Epithelial cell of proximal tubule (primary cell): ENCODE data around the gene AMOTL2. TPM values are rescaled to one million over a fixed set of nuclear protein-coding genes. Genes with fewer than 3 reads are reported as not detected.

Source experiments
- DNase-seq: peaks from one replicate; pipeline ENCODE4 v3.0.0-alpha.2; 2011; ENCODE audit warnings: low read depth
- H3K4me3 ChIP-seq: 2 replicates; pipeline ENCODE4 v1.5.1; 2011; ENCODE audit warnings: low read depth, mild to moderate bottlenecking, low read length
- total RNA-seq: library from RNA; depleted of rRNA; stranded (reverse); fragments of >200 nt; gene quantifications from 2 replicates; pipeline ENCODE4 v1.2.3, GENCODE V29; 2015
- TF ChIP-seq, protein P1 (sequence below): conservative IDR thresholded peaks from 2 replicates; pipeline ENCODE4 v1.5.1; 2012; ENCODE audit warnings: low read depth, mild to moderate bottlenecking, low read length

AMOTL2 gene
- total RNA-seq, 1 donor from 2014 or later, result 98.7 TPM

DNA sequence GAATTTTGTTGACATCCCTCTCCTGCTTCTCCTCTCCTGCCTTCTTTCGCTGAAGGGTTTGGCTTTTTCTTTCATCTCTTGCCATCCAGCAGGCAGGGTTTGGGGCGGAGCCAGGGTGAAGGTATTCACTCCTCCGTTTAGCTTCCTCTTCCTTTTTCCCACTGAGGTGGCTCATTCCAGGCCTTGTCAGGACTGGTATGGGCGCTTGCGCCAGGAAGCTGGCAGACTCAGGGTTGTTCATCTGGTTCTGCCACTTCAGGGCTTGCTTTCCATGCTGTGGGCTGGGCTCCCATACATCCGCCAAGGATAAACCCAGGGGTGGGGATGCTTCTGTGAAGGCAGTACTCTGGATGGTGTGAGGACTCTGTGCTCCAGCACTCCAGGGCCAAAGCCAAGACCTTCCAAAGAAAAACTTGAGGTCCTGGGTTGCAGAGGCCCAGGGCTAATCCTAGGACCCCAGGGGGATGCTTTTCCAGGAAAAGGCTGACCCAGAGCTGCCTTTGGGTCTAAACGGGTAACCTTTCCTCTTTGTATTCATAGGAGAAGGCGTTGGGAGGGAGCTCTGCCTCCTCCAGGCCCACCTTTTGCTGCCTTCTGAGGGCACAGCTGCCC lies 7.7 kb upstream of the AMOTL2 start:
- H3K4me3 ChIP-seq, result no peak overlapping the region
- TF ChIP-seq, protein P1, sequence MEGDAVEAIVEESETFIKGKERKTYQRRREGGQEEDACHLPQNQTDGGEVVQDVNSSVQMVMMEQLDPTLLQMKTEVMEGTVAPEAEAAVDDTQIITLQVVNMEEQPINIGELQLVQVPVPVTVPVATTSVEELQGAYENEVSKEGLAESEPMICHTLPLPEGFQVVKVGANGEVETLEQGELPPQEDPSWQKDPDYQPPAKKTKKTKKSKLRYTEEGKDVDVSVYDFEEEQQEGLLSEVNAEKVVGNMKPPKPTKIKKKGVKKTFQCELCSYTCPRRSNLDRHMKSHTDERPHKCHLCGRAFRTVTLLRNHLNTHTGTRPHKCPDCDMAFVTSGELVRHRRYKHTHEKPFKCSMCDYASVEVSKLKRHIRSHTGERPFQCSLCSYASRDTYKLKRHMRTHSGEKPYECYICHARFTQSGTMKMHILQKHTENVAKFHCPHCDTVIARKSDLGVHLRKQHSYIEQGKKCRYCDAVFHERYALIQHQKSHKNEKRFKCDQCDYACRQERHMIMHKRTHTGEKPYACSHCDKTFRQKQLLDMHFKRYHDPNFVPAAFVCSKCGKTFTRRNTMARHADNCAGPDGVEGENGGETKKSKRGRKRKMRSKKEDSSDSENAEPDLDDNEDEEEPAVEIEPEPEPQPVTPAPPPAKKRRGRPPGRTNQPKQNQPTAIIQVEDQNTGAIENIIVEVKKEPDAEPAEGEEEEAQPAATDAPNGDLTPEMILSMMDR, result no peak
- DNase-seq, result no peak

GRCh38 chr3:134381076-134381475 lies 6.8 kb upstream of the AMOTL2 start:
- no peak overlapping the region for H3K4me3 ChIP-seq
- DNase-seq, result no peak
- TF ChIP-seq, protein P1, result no peak

GRCh38 chr3:134380249-134380648 lies 6.0 kb upstream of the AMOTL2 start:
- no peak for DNase-seq
- TF ChIP-seq, protein P1, result no peak
- no peak overlapping the region for H3K4me3 ChIP-seq

DNA sequence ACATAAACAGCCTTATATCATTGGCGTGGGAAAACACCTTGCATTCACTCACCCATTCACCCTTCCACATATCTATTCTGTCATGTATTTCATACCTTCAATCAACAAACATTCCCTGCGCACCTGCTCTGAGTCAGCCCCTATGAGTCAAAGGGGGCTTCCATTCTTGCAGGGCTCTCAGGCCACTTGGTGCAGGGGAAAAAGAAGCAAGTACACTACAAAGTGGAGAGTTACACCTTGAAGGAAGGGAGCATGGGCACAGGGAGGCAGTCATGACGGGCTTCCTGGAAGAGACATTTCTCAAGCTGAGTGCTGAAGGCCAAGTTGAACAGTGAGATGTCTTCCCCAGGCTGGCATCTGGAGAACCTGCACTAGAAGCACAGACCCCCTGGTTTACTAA lies 4.6 kb upstream of the AMOTL2 start:
- no peak for DNase-seq
- TF ChIP-seq, protein P1, result no peak
- H3K4me3 ChIP-seq, result no peak overlapping the region

GRCh38 chr3:134378384-134378783 lies 4.1 kb upstream of the AMOTL2 start:
- no peak overlapping the region for H3K4me3 ChIP-seq
- TF ChIP-seq, protein P1, result peak; percentile 63
- DNase-seq, result no peak

- no peak overlapping the region for H3K4me3 ChIP-seq
- TF ChIP-seq, protein P1, result no peak
- no peak for DNase-seq
Measured at GRCh38 chr3:134377896-134378295, 3.6 kb upstream of the AMOTL2 start.

GRCh38 chr3:134376786-134377426 lies 2.7 kb upstream of the AMOTL2 start:
- DNase-seq, result no peak
- TF ChIP-seq, protein P1, result no peak
- H3K4me3 ChIP-seq, result no peak overlapping the region
